Erythroblast (primary cell): Measurements from ENCODE around the gene STAT3.
A peak's percentile ranks its signal among the peaks of the same experiment; 100 is the strongest.
"Not testable (repeated sequence)": the region's sequence is repeated elsewhere in the genome, so short reads cannot be mapped to it uniquely, and the experiment has no call there.

Experiments
- DNase-seq, 2 experiments: peaks; one replicate each; lab custom pipeline; 2025; lab: John Stamatoyannopoulos, UW
- GATA1 ChIP-seq: IDR thresholded peaks from 2 replicates; pipeline ENCODE4 v1.6.1; 2011; ENCODE audit warnings: low read depth, mild to moderate bottlenecking, control low read depth, low read length, moderate library complexity
- POLR2A ChIP-seq: IDR thresholded peaks from 2 replicates; pipeline ENCODE4 v1.6.1; 2011; ENCODE audit warnings: mild to moderate bottlenecking, low read length

The STAT3 gene

GRCh38 chr17:42340691-42341127, 47.5 kb downstream of the STAT3 start:
- no peak for TF ChIP-seq POLR2A
- TF ChIP-seq GATA1 = no peak
- no peak for DNase-seq

DNA sequence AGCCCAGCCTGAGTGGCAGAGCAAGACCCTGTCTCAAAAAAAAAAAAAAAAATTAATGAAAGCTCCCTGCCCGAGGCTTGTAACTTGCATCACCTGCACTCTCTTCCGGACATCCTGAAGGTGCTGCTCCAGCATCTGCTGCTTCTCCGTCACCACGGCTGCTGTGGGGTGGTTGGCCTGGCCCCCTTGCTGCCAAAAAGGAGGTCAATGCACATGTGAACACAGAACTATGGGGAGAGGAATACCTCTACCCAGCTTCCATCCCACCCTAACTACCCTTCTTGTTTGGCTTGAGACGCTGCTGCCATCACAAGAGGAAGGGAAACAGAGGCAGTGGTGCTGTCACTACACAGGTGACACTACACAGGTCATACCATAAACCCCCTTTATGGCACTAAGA, 49.0 kb downstream of the STAT3 start:
- DNase-seq = no peak
- no peak for TF ChIP-seq GATA1
- no peak for TF ChIP-seq POLR2A

DNA sequence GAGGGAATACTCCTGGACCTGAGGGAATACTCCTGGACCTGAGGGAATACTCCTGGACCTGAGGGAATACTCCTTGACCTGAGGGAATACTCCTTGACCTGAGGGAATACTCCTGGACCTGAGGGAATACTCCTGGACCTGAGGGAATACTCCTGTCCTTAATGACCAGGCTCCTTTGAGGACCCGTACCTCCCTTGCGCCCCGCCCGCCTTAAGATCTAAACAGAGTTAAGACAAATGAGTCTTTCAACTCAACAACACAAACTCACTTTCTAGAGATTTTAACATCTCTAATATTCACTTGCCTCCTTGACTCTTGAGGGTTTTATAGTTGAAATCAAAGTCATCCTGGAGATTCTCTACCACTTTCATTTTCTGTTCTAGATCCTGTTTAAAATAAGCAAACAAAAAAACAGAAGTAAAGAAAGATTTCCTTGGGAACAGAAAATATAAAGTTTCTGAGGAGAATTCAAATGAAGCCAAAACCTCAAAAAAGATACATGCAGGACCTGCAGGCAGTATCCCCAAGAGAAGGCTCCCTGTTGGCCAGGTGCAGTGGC, 49.7 kb downstream of the STAT3 start:
- TF ChIP-seq POLR2A = no peak
- no peak for TF ChIP-seq GATA1
- DNase-seq = no peak

GRCh38 chr17:42337442-42337841, 50.8 kb downstream of the STAT3 start:
- TF ChIP-seq GATA1 (no peak), POLR2A (no peak)
- DNase-seq = no peak

DNA sequence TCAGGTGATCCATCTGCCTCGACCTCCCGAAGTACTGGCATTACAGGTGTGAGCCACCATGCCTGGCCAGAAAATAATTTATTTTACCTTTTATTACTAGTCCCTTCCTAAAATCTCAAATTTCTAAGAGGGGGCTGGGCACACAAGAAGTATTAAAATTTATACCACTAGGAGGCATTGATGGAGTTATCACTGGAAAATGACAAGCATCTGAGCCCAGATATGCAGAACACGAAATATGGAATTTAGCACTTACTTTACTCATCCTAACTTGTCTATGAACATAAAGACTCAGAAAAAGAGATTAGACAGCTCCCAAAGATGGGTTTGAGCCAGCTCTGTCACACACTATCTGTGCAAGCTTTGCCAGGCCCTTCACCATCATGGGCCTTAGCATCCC, 53.6 kb downstream of the STAT3 start:
- TF ChIP-seq POLR2A (no peak), GATA1 (no peak)
- no peak for DNase-seq

DNA sequence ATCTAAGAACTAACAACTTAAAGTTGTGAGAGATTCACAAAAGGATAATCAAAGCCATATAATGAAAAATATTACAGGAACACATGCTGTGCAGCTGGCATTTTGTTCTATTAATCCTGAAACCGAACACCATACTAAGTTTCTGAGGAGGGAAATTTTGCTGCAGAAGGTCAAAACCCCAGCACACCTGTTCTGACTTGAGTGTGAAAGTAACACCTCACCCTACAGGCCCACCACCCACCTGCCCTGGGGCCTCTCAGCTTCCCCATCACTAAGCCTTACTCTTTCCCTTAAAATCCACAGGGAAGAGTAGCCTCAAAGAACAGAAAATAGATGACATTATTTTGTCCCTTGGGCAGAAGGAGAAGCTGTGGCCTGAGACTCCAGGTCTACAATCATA, 55.2 kb downstream of the STAT3 start:
- TF ChIP-seq POLR2A = no peak
- TF ChIP-seq GATA1 = no peak
- DNase-seq = no peak

- no peak for TF ChIP-seq POLR2A
- no peak for TF ChIP-seq GATA1
- DNase-seq = no peak
These were observed 58.9 kb downstream of the STAT3 start for GRCh38 chr17:42329025-42329976.

- DNase-seq = no peak
- no peak for TF ChIP-seq GATA1
- no peak for TF ChIP-seq POLR2A
These were observed 63.2 kb downstream of the STAT3 start for GRCh38 chr17:42325026-42325425.

DNA sequence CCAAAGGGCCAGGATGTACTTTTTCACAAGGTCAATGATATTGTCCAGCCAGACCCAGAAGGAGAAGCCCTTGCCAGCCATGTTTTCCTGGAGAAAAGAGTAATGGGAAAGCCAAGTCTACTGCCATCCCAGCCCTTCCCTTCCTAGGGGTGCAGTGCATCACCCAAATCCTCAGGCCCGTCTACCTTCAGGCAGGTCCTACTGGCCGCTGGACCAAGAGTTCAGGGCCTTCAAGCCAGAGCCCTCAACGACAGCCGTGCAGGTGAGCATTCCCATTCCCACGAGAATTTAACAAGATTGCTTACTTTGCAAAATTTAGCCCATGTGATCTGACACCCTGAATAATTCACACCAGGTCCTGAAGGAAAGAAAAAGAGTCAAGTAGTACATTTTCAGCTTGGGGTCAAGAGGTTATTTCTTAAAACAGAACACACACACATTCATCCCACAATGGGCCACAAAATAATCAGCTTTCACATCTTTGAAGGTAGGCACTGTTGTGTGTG, 64.9 kb downstream of the STAT3 start:
- TF ChIP-seq POLR2A (no peak), GATA1 (no peak)

GRCh38 chr17:42322382-42323267, 65.6 kb downstream of the STAT3 start:
- TF ChIP-seq POLR2A = no peak
- no peak for TF ChIP-seq GATA1
- DNase-seq = peak; percentile 95 to 97

More for the DNA sequence above, 64.9 kb downstream of the STAT3 start:
- DNase-seq = no peak

DNA sequence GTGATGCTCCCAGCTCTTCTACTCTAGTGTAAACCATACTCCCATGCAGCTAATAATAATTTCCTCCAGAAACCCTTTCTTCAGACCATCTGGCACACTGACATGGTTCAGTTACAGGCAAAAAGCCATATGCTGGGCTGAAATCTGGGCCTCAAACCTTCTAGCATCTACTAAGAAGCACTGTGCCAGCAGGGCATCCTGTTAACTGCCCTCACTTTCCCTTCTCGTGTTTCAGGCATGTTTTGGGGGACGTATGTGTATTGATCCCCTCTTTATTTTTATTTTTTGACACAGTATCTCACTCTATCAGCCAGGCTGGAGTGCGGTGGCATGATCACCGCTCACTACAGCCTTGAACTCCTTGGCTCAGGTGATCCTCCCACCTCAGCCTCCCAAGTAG, 66.7 kb downstream of the STAT3 start:
- TF ChIP-seq GATA1 (no peak), POLR2A (no peak)
- DNase-seq = no peak

- not testable (repeated sequence) for DNase-seq
These were observed 70.3 kb downstream of the STAT3 start for GRCh38 chr17:42317967-42318366.

DNA sequence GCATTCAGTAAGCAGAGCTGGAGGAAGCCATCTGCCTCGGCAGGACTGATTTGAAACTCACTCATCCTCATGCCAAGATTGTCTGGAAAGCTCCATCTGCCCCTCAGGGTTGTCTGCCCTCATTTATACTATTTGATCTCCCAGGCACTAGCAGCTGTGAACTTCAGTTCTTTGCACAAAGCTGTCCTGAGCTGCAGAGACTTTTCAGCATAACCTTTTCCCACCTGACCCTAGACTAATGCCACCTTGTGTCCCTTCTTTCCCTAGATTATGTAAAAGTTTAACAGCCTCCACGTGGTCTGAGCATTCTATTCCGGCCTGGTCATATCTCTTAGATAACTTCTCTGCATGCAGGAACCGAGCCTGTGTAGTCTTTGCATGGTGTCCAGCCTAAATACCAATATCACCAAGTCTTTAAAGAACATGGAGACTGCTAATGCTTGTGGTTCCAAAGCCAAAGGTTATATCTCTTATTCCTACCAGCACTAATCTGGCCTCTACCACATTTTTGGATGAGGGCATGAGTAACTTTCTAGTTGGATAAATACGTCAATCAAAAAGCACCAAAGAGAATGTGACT, 70.9 kb downstream of the STAT3 start:
- DNase-seq = peak; percentile 29 to 53
- TF ChIP-seq GATA1 = no peak
- TF ChIP-seq POLR2A = peak; percentile 37
